Natural killer cell (primary cell): Measurements from ENCODE around the gene STX1A. TPM values are rescaled to one million over a fixed set of nuclear protein-coding genes. Genes with fewer than 3 reads are reported as not detected.

Experiments
- ATAC-seq, 3 donors: fragments of 150-1000 bp in 2 of 3; fragments of 200-7000 bp in 1 of 3; cut with Tn5 transposase; 1 replicate in 1 of 3; 2 replicates in 2 of 3; pipeline ENCODE4 v1.10.0; 2021; ENCODE audit warnings: mild to moderate bottlenecking in 2 of 3, moderate library complexity in 2 of 3
- DNase-seq, 2 donors: peaks; one replicate each; pipeline versions ENCODE4 v3.0.0 to v3.0.0-alpha.2; 2013 to 2021; ENCODE audit warnings: mixed read lengths in 1 of 2
- H3K27ac ChIP-seq: one replicate; pipeline ENCODE4 v1.5.1; 2013; ENCODE audit warnings: mild to moderate bottlenecking, low read length
- H3K27me3 ChIP-seq: one replicate; pipeline ENCODE4 v1.6.1; 2013; ENCODE audit warnings: low read length; ENCODE audit not compliant: control insufficient read depth, insufficient read depth
- H3K36me3 ChIP-seq: one replicate; pipeline ENCODE4 v1.6.1; 2013; ENCODE audit warnings: low read length; ENCODE audit not compliant: control insufficient read depth, insufficient read depth
- H3K4me1 ChIP-seq: one replicate; pipeline ENCODE4 v1.6.1; 2013; ENCODE audit warnings: low read length; ENCODE audit not compliant: control insufficient read depth, insufficient read depth
- H3K4me3 ChIP-seq: one replicate; pipeline ENCODE4 v1.5.1; 2013; ENCODE audit warnings: low read length
- H3K9me3 ChIP-seq: one replicate; pipeline ENCODE4 v1.6.1; 2013; ENCODE audit warnings: low read length; ENCODE audit not compliant: control insufficient read depth, insufficient read depth
- H3K27ac Mint-ChIP-seq, 2 donors: one replicate each; pipeline ENCODE4 v1.8.0; 2022; ENCODE audit warnings: mild to moderate bottlenecking in 2 of 2, mixed read lengths in 2 of 2, moderate library complexity in 1 of 2
- H3K27me3 Mint-ChIP-seq, 2 donors: one replicate each; pipeline ENCODE4 v1.8.0; 2022; ENCODE audit warnings: low read depth in 2 of 2, mixed read lengths in 2 of 2
- H3K36me3 Mint-ChIP-seq: one replicate; pipeline ENCODE4 v1.8.0; 2022; ENCODE audit warnings: mixed read lengths
- H3K4me1 Mint-ChIP-seq, 2 donors: one replicate each; pipeline ENCODE4 v1.8.0; 2022; ENCODE audit warnings: mixed read lengths in 2 of 2
- H3K4me3 Mint-ChIP-seq: one replicate; pipeline ENCODE4 v1.8.0; 2022; ENCODE audit warnings: mild to moderate bottlenecking, moderate library complexity, mixed read lengths
- H3K9me3 Mint-ChIP-seq, 2 donors: one replicate each; pipeline ENCODE4 v1.8.0; 2022; ENCODE audit warnings: mixed read lengths in 2 of 2
- WGBS: methylation state at CpG from one replicate; pipeline ENCODE4 v1.1.7; 2013; ENCODE audit warnings: missing lambda C conversion rate; ENCODE audit not compliant: insufficient coverage; 5-methylcytosine and 5-hydroxymethylcytosine counted together
- intact Hi-C: fragments of 100-400 bp; cut with micrococcal nuclease; formaldehyde crosslinking; loops from one replicate; pipeline ENCODE4 v1.14.2; 2022
- total RNA-seq, 4 donors: library from RNA; stranded (reverse); fragments of 120-200 nt in 1 of 4; gene quantifications; one replicate each; pipeline versions ENCODE4 v1.2.3 to v1.2.4, GENCODE V29; 2013 to 2022
- TF ChIP-seq, protein P1 (sequence below): fragments of 200-600 bp; IDR thresholded peaks from one replicate; pipeline ENCODE4 v1.8.0; 2022; ENCODE audit warnings: antibody characterized with exemption

STX1A gene
- total RNA-seq, 3 donors from 2014 or later (not counting 1 experiment from before 2014, with no cell fraction given) = 13.2 to 20.4 (median 14.7) TPM

GRCh38 chr7:73762659-73762999 is 43.2 kb upstream of the STX1A start:
- TF ChIP-seq, protein P1, sequence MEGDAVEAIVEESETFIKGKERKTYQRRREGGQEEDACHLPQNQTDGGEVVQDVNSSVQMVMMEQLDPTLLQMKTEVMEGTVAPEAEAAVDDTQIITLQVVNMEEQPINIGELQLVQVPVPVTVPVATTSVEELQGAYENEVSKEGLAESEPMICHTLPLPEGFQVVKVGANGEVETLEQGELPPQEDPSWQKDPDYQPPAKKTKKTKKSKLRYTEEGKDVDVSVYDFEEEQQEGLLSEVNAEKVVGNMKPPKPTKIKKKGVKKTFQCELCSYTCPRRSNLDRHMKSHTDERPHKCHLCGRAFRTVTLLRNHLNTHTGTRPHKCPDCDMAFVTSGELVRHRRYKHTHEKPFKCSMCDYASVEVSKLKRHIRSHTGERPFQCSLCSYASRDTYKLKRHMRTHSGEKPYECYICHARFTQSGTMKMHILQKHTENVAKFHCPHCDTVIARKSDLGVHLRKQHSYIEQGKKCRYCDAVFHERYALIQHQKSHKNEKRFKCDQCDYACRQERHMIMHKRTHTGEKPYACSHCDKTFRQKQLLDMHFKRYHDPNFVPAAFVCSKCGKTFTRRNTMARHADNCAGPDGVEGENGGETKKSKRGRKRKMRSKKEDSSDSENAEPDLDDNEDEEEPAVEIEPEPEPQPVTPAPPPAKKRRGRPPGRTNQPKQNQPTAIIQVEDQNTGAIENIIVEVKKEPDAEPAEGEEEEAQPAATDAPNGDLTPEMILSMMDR = no peak
- intact Hi-C loops = no loop called here
- DNase-seq (no peak), ATAC-seq (no peak)
- no peak overlapping the region for H3K4me3 ChIP-seq
- Mint-ChIP-seq H3K4me3 (no peak overlapping the region), H3K36me3 (no peaks in the 10 kb centered on the region), H3K9me3 (no peaks in the 10 kb centered on the region), H3K4me1 (no peaks in the 10 kb centered on the region), H3K27me3 (peaks cover 3 to 10% of the 10 kb centered on the region in 2 donors), H3K27ac (no peak overlapping the region)
- 76% methylated on average over 1 of the region's 1 CpG for WGBS
- no peaks in the 10 kb centered on the region for H3K36me3 ChIP-seq
- H3K9me3 ChIP-seq = no peaks in the 10 kb centered on the region
- H3K27me3 ChIP-seq = peaks cover 2% of the 10 kb centered on the region
- H3K4me1 ChIP-seq = no peaks in the 10 kb centered on the region
- H3K27ac ChIP-seq = no peak overlapping the region

GRCh38 chr7:73761854-73762658 is 42.6 kb upstream of the STX1A start:
- 72% methylated on average over 8 of the region's 8 CpGs for WGBS

DNA sequence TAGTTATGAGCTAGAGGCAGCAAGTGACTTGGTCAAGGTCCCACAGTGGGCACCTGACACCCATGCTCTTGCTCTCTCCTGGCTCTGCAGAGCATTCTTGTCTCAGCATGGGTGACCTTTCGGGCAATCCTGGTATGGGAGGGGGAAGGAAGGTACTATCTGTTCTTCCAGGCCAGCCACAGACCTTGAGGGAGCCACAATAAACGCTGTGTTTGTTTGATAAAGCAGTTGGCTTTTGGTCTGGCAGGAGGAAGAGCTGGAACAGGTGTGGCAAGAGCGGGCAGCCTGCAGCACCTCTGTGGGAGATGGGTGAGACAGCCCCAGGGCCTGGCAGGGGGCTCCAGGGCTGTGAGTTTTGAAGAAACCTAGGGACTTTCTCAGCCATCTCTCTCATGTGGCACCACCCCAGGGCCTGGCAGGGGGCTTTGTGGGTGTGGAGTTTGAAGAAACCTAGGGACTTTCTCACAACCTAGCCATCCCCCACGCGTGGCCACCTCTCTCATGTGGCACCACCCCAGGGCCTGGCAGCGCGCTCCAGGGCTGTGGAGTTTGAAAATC is 39.2 kb upstream of the STX1A start:
- TF ChIP-seq, protein P1 = no peak
- H3K4me1 Mint-ChIP-seq = no peaks in the 10 kb centered on the region
- no peaks in the 10 kb centered on the region for H3K4me1 ChIP-seq
- no peak overlapping the region for H3K4me3 ChIP-seq
- no peak overlapping the region for H3K4me3 Mint-ChIP-seq
- ATAC-seq = no peak
- no peaks in the 10 kb centered on the region for H3K36me3 ChIP-seq
- H3K9me3 Mint-ChIP-seq = no peaks in the 10 kb centered on the region
- H3K27me3 ChIP-seq = no peaks in the 10 kb centered on the region
- intact Hi-C loops = no loop called here
- no peaks in the 10 kb centered on the region for H3K36me3 Mint-ChIP-seq
- H3K9me3 ChIP-seq = no peaks in the 10 kb centered on the region
- no peak overlapping the region for H3K27ac ChIP-seq
- 61% methylated on average over 7 of the region's 7 CpGs for WGBS
- peaks cover 0 to 7% of the 10 kb centered on the region in 2 donors for H3K27me3 Mint-ChIP-seq
- no peak for DNase-seq
- H3K27ac Mint-ChIP-seq = no peak overlapping the region

More at GRCh38 chr7:73761854-73762658, 42.6 kb upstream of the STX1A start:
- H3K9me3 Mint-ChIP-seq = no peaks in the 10 kb centered on the region
- H3K4me3 Mint-ChIP-seq = no peak overlapping the region
- DNase-seq (no peak), ATAC-seq (no peak)
- no peak overlapping the region for H3K4me3 ChIP-seq
- intact Hi-C loops = no loop called here
- no peaks in the 10 kb centered on the region for H3K4me1 ChIP-seq
- H3K27ac Mint-ChIP-seq = no peak overlapping the region
- TF ChIP-seq, protein P1 = no peak
- H3K27me3 ChIP-seq = no peaks in the 10 kb centered on the region
- no peaks in the 10 kb centered on the region for H3K36me3 ChIP-seq
- no peaks in the 10 kb centered on the region for H3K36me3 Mint-ChIP-seq
- H3K27ac ChIP-seq = no peak overlapping the region
- peaks cover 0 to 11% of the 10 kb centered on the region in 2 donors for H3K27me3 Mint-ChIP-seq
- H3K9me3 ChIP-seq = no peaks in the 10 kb centered on the region
- H3K4me1 Mint-ChIP-seq = no peaks in the 10 kb centered on the region
